ENCODE measurements around the gene TBC1D1.

Gene TBC1D1

DNA sequence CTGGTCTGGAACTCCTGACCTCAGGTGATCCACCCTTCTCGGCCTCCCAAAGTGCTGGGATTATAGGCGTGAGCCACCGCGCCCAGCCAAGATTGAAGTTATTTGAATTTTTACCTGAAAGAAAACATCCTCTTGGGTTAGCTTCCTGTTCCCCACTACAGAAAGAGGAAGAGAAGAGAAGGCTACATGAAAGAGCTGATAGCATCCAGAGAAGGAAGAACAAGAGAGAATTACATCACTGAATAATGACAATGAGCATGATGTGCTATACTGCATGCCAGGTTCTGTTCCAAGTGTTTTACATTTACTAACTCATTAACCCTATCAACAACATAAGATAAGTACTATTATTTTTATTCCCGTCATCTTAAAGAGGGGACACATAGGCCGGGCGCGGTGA, 11.5 kb upstream of the TBC1D1 start:
- Histone ChIP-seq H3K79me2 (ENCODE audit: low read length) (no peaks in the 10 kb centered on the region), H3K9me3 (replicated peaks; ENCODE audit: insufficient read depth, low read length) (no peaks in the 10 kb centered on the region), H3K4me2 (ENCODE audit: low read depth, low read length) (no peak overlapping the region), H3F3A (ENCODE audit: insufficient read depth, low read length) (no peaks in the 10 kb centered on the region), H3K9me2 (replicated peaks; ENCODE audit: insufficient read depth, low read length) (no peaks in the 10 kb centered on the region), H3K4me3 (ENCODE audit: low read length) (no peak overlapping the region), H3K9ac (ENCODE audit: low read length) (no peak overlapping the region), H4K20me1 (ENCODE audit: insufficient read depth, low read length) (no peaks in the 10 kb centered on the region), H3K4me1 (ENCODE audit: low read length) (no peaks in the 10 kb centered on the region), H2AFZ (ENCODE audit: low read length) (no peak overlapping the region), H3K27me3 (replicated peaks; ENCODE audit: insufficient read depth, low read length) (no peaks in the 10 kb centered on the region), H3K36me3 (replicated peaks; ENCODE audit: insufficient read depth, low read length) (no peaks in the 10 kb centered on the region), H3K27ac (ENCODE audit: low read length) (no peak overlapping the region)
- no peak for TF ChIP-seq EZH2 (optimal IDR thresholded peaks at IDR 0.05; ENCODE audit: low read depth, low read length)
- TF ChIP-seq, protein P1, sequence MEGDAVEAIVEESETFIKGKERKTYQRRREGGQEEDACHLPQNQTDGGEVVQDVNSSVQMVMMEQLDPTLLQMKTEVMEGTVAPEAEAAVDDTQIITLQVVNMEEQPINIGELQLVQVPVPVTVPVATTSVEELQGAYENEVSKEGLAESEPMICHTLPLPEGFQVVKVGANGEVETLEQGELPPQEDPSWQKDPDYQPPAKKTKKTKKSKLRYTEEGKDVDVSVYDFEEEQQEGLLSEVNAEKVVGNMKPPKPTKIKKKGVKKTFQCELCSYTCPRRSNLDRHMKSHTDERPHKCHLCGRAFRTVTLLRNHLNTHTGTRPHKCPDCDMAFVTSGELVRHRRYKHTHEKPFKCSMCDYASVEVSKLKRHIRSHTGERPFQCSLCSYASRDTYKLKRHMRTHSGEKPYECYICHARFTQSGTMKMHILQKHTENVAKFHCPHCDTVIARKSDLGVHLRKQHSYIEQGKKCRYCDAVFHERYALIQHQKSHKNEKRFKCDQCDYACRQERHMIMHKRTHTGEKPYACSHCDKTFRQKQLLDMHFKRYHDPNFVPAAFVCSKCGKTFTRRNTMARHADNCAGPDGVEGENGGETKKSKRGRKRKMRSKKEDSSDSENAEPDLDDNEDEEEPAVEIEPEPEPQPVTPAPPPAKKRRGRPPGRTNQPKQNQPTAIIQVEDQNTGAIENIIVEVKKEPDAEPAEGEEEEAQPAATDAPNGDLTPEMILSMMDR (IDR thresholded peaks at IDR 0.05; ENCODE audit: low read length) = no peak
- TF ChIP-seq EZH2phosphoT487 (IDR thresholded peaks at IDR 0.05; ENCODE audit: low read length) = no peak
- no peak for DNase-seq

DNA sequence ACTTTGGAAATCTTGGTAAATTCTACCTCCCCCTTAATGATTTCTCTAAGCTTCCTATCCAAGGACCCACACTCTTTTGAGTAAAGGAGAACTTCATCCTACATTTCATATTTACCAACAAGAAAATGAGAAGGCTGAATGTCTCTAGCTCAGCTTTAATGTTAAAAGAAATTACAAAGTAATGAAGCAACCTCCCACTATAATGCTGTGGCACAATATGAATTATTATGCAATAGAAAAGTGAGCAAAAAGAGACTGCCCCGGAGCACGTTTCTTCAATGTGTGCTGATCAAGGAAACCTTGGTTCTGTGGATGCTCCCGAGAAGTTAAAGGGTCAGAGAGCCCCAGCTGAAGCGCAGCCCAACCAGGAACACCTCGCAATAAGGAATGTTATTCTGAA, 9.1 kb upstream of the TBC1D1 start:
- no peak overlapping the region for H3K9ac ChIP-seq (ENCODE audit: low read length)
- no peaks in the 10 kb centered on the region for H4K20me1 ChIP-seq (ENCODE audit: insufficient read depth, low read length)
- no peaks in the 10 kb centered on the region for H3K4me1 ChIP-seq (ENCODE audit: low read length)
- H3K4me3 ChIP-seq (ENCODE audit: low read length) = no peak overlapping the region
- no peaks in the 10 kb centered on the region for H3K9me3 ChIP-seq (replicated peaks; ENCODE audit: insufficient read depth, low read length)
- TF ChIP-seq EZH2phosphoT487 (IDR thresholded peaks at IDR 0.05; ENCODE audit: low read length) = no peak
- TF ChIP-seq, protein P1 (IDR thresholded peaks at IDR 0.05; ENCODE audit: low read length) = no peak
- TF ChIP-seq EZH2 (optimal IDR thresholded peaks at IDR 0.05; ENCODE audit: low read depth, low read length) = no peak
- no peaks in the 10 kb centered on the region for H3K79me2 ChIP-seq (ENCODE audit: low read length)
- H3F3A ChIP-seq (ENCODE audit: insufficient read depth, low read length) = no peaks in the 10 kb centered on the region
- no peak overlapping the region for H3K27ac ChIP-seq (ENCODE audit: low read length)
- no peaks in the 10 kb centered on the region for H3K27me3 ChIP-seq (replicated peaks; ENCODE audit: insufficient read depth, low read length)
- H2AFZ ChIP-seq (ENCODE audit: low read length) = no peak overlapping the region
- H3K36me3 ChIP-seq (replicated peaks; ENCODE audit: insufficient read depth, low read length) = no peaks in the 10 kb centered on the region
- H3K9me2 ChIP-seq (replicated peaks; ENCODE audit: insufficient read depth, low read length) = no peaks in the 10 kb centered on the region
- no peak overlapping the region for H3K4me2 ChIP-seq (ENCODE audit: low read depth, low read length)
- DNase-seq = no peak

DNA sequence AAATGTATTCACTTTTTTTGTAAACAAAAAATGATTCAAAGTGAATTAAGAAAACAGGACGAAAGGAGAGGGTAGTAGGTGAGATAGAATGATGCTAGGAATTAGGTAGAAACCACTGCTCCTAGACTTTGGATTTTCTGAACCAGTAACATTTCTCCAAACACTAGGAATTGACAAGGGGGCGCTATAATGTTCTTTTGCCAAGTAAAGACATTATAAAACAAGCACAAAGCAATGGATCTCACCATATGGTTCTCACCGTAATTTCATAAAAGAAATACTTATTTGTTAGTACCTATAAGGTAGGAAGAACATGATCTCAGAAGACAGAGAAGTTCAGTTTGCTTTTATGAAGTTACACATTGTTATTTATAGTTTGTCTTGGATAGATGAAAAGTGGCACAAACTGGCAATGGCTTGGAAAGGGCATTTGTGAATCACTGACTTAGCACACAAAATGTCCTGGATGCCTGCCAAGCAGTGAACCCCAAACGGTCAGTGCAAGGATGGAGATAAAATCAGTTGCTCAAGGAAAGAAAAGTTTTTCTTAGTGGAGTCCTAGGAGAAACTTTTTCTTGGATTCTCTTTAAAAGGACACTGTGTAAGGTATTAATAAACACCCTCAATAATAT, 8.1 kb upstream of the TBC1D1 start:
- no peak overlapping the region for H2AFZ ChIP-seq (ENCODE audit: low read length)
- H3K36me3 ChIP-seq (replicated peaks; ENCODE audit: insufficient read depth, low read length) = no peaks in the 10 kb centered on the region
- no peaks in the 10 kb centered on the region for H3K27me3 ChIP-seq (replicated peaks; ENCODE audit: insufficient read depth, low read length)
- TF ChIP-seq EZH2 (optimal IDR thresholded peaks at IDR 0.05; ENCODE audit: low read depth, low read length) = no peak
- TF ChIP-seq, protein P1 (IDR thresholded peaks at IDR 0.05; ENCODE audit: low read length) = no peak
- no peak for TF ChIP-seq EZH2phosphoT487 (IDR thresholded peaks at IDR 0.05; ENCODE audit: low read length)
- H3K79me2 ChIP-seq (ENCODE audit: low read length) = no peaks in the 10 kb centered on the region
- no peaks in the 10 kb centered on the region for H3F3A ChIP-seq (ENCODE audit: insufficient read depth, low read length)
- no peaks in the 10 kb centered on the region for H3K9me3 ChIP-seq (replicated peaks; ENCODE audit: insufficient read depth, low read length)
- H4K20me1 ChIP-seq (ENCODE audit: insufficient read depth, low read length) = no peaks in the 10 kb centered on the region
- no peak overlapping the region for H3K4me2 ChIP-seq (ENCODE audit: low read depth, low read length)
- no peaks in the 10 kb centered on the region for H3K9me2 ChIP-seq (replicated peaks; ENCODE audit: insufficient read depth, low read length)
- no peak for DNase-seq
- H3K9ac ChIP-seq (ENCODE audit: low read length) = no peak overlapping the region
- no peaks in the 10 kb centered on the region for H3K4me1 ChIP-seq (ENCODE audit: low read length)
- no peak overlapping the region for H3K27ac ChIP-seq (ENCODE audit: low read length)
- H3K4me3 ChIP-seq (ENCODE audit: low read length) = no peak overlapping the region

Data from MM.1S (cell line).